K562 (cell line): ENCODE measurements around the gene B2M. TPM values are rescaled to one million over a fixed set of nuclear protein-coding genes. Genes with fewer than 3 reads are reported as not detected.

ENCODE experiments used
- ATAC-seq: fragments of 200-7000 bp; cut with Tn5 transposase; 3 replicates; pipeline ENCODE4 v1.9.1; 2020; ENCODE audit warnings: moderate library complexity
- BruUV-seq: library from RNA; stranded (reverse); fragments of 400-500 nt; replicated peaks from 2 replicates; lab custom pipeline; 2021; lab: Mats Ljungman, UMichigan
- CTCF ChIA-PET: fragments of 300-600 bp; formaldehyde crosslinking; extraction: SDS; loops from one replicate; lab custom pipeline; 2021; ENCODE audit warnings: low intra/inter-chr PET ratio; lab: Yijun Ruan, JAX
- POLR2A ChIA-PET: fragments of 300-600, 350-650 bp; sonication (Branson Sonifier 250); formaldehyde crosslinking; extraction: SDS; loops from one replicate; lab custom pipeline; 2021; ENCODE audit warnings: antibody characterized with exemption, inconsistent platforms; lab: Yijun Ruan, JAX
- DNase-seq, 4 experiments: peaks; one replicate each; pipeline versions ENCODE4 v3.0.0 to v3.0.0-alpha.2; 2011 to 2018; ENCODE audit warnings: low spot score in 3 of 4, mixed read lengths in 3 of 4; ENCODE audit errors: extremely low read depth in 1 of 4
- FAIRE-seq: peaks from 2 replicates; lab custom pipeline; 2011; peaks lifted over from hg19 to GRCh38; lab: Jason Lieb, UNC
- H2AFZ ChIP-seq: 2 replicates; pipeline ENCODE4 v1.6.0; 2011; ENCODE audit warnings: low read depth, low read length, control low read depth, inconsistent platforms
- H3K27ac ChIP-seq: fragments of 200-600 bp; 3 replicates; pipeline ENCODE4 v1.8.0; 2011; ENCODE audit warnings: low read depth, mild to moderate bottlenecking, control low read depth, inconsistent platforms, low read length, moderate library complexity, mixed read lengths; ENCODE audit errors: extremely low read depth
- H3K27me3 ChIP-seq, 2 experiments: fragments of 300-600 bp in 1 of 2; 2 replicates in 1 of 2; 3 replicates in 1 of 2; pipeline versions ENCODE4 v1.6.0 to v1.8.0; 2011; ENCODE audit warnings: inconsistent platforms in 2 of 2, low read length in 2 of 2, mild to moderate bottlenecking in 1 of 2, mixed read lengths in 1 of 2, moderate library complexity in 1 of 2; ENCODE audit not compliant: control insufficient read depth in 2 of 2, insufficient read depth in 2 of 2
- H3K36me3 ChIP-seq: fragments of 300-600 bp; 3 replicates; pipeline ENCODE4 v1.8.0; 2011; ENCODE audit warnings: mild to moderate bottlenecking, low read length, inconsistent platforms; ENCODE audit not compliant: control insufficient read depth, insufficient read depth
- H3K4me1 ChIP-seq, 2 experiments: fragments of 200-600 bp in 1 of 2; replicated peaks in 1 of 2; 2 replicates in 1 of 2; 3 replicates in 1 of 2; pipeline versions ENCODE4 v1.5.1 to v1.8.0; 2011; ENCODE audit warnings: inconsistent platforms in 2 of 2, low read length in 2 of 2, mild to moderate bottlenecking in 1 of 2, mixed read lengths in 1 of 2, moderate library complexity in 1 of 2; ENCODE audit not compliant: control insufficient read depth in 2 of 2, insufficient read depth in 2 of 2
- H3K4me2 ChIP-seq: 2 replicates; pipeline ENCODE4 v1.6.1; 2011; ENCODE audit warnings: low read length, control low read depth, inconsistent platforms, mixed read lengths; ENCODE audit not compliant: insufficient read depth
- H3K4me3 ChIP-seq: fragments of 200-600 bp; sonication (generic), shearing (Covaris generic); 2 replicates; pipeline ENCODE4 v1.5.1; 2016; ENCODE audit warnings: control low read depth, inconsistent platforms
- H3K79me2 ChIP-seq: fragments of 200-600 bp; 3 replicates; pipeline ENCODE4 v1.8.0; 2011; ENCODE audit warnings: low read length, inconsistent platforms; ENCODE audit not compliant: control insufficient read depth, insufficient read depth
- H3K9ac ChIP-seq, 2 experiments: 2 replicates each; pipeline versions ENCODE4 v1.6.0 to v1.6.1; 2011; ENCODE audit warnings: low read depth in 2 of 2, low read length in 2 of 2, control low read depth in 1 of 2, inconsistent platforms in 1 of 2, mild to moderate bottlenecking in 1 of 2, mixed read lengths in 1 of 2; ENCODE audit not compliant: insufficient read depth in 1 of 2
- H3K9me1 ChIP-seq: one replicate; pipeline ENCODE4 v1.6.0; 2011; ENCODE audit warnings: inconsistent platforms, mild to moderate bottlenecking, low read length, moderate library complexity; ENCODE audit not compliant: control insufficient read depth, insufficient read depth
- H3K9me3 ChIP-seq: replicated peaks from 2 replicates; pipeline ENCODE4 v1.5.1; 2011; ENCODE audit warnings: low read depth, low read length, inconsistent platforms; ENCODE audit not compliant: control insufficient read depth, insufficient read depth
- H4K20me1 ChIP-seq: replicated peaks from 2 replicates; pipeline ENCODE4 v1.6.1; 2011; ENCODE audit warnings: low read length, inconsistent platforms, mixed read lengths; ENCODE audit not compliant: control insufficient read depth, insufficient read depth
- CAMTA2 ChIP-seq: fragments of 250-450 bp; sonication (Bioruptor Pico); conservative IDR thresholded peaks from 2 replicates; pipeline ENCODE4 v1.5.1; 2022
- CBX8 ChIP-seq: fragments of 200-600 bp; sonication (generic); IDR thresholded peaks from 2 replicates; pipeline ENCODE4 v1.6.1; 2012; ENCODE audit warnings: borderline replicate concordance, mixed run types, low read depth, mild to moderate bottlenecking, moderate library complexity, mixed read lengths, low read length, control low read depth, inconsistent platforms; ENCODE audit not compliant: poor library complexity, severe bottlenecking; ENCODE audit errors: extremely low read depth
- EGR1 ChIP-seq: fragments of 450-650 bp; conservative IDR thresholded peaks from 2 replicates; pipeline ENCODE4 v1.6.1; 2017; ENCODE audit warnings: mild to moderate bottlenecking
- GTF2A2 ChIP-seq: IDR thresholded peaks from 2 replicates; pipeline ENCODE4 v1.6.1; 2016; ENCODE audit warnings: mild to moderate bottlenecking, missing genetic modification characterization, missing compliant biosample characterization
- KDM1A ChIP-seq, 2 experiments: fragments of 450-650 bp; IDR thresholded peaks; 2 replicates each; pipeline ENCODE4 v1.6.1; 2016; ENCODE audit warnings: mild to moderate bottlenecking in 2 of 2
- MAZ ChIP-seq, 2 experiments: fragments of 450-650 bp in 1 of 2; sonication (generic) in 1 of 2; formaldehyde crosslinking; IDR thresholded peaks in 1 of 2; conservative IDR thresholded peaks in 1 of 2; 2 replicates each; pipeline versions ENCODE4 v1.4.0 to v1.5.0; 2020; ENCODE audit warnings: mild to moderate bottlenecking in 1 of 2, missing genetic modification reagents in 1 of 2
- NFATC3 ChIP-seq: fragments of 450-650 bp; IDR thresholded peaks from 2 replicates; pipeline ENCODE4 v1.6.1; 2017; ENCODE audit warnings: mild to moderate bottlenecking
- NFE2 ChIP-seq: IDR thresholded peaks from 2 replicates; pipeline ENCODE4 v1.6.1; 2014; ENCODE audit warnings: antibody characterized with exemption, low read depth
- NFYB ChIP-seq: IDR thresholded peaks from 2 replicates; pipeline ENCODE4 v1.6.1; 2011; ENCODE audit warnings: mild to moderate bottlenecking, moderate library complexity; ENCODE audit not compliant: insufficient read length; ENCODE audit errors: extremely low read depth
- PML ChIP-seq: IDR thresholded peaks from 2 replicates; pipeline ENCODE4 v1.6.1; 2012; ENCODE audit warnings: low read length, inconsistent platforms
- RBM25 ChIP-seq: fragments of 200-400 bp; formaldehyde crosslinking; IDR thresholded peaks from 2 replicates; pipeline ENCODE4 v1.6.1; 2018; ENCODE audit warnings: low read length, low read depth, moderate library complexity; ENCODE audit not compliant: severe bottlenecking
- SETDB1 ChIP-seq: IDR thresholded peaks from one replicate; pipeline ENCODE4 v1.6.1; 2012; ENCODE audit warnings: low read length, control low read depth, inconsistent platforms
- SIN3A ChIP-seq, 2 experiments: fragments of 150-350 bp in 1 of 2; IDR thresholded peaks; 2 replicates each; pipeline ENCODE4 v1.6.1; 2011 to 2016; ENCODE audit warnings: borderline replicate concordance in 2 of 2, low read depth in 2 of 2, low read length in 2 of 2, mild to moderate bottlenecking in 2 of 2, moderate library complexity in 2 of 2; ENCODE audit not compliant: control insufficient read depth in 1 of 2
- SIRT6 ChIP-seq: IDR thresholded peaks from one replicate; pipeline ENCODE4 v1.6.1; 2012; ENCODE audit warnings: low read depth, mild to moderate bottlenecking, control low read depth, inconsistent platforms, low read length, moderate library complexity
- STAG1 ChIP-seq: sonication (generic); formaldehyde crosslinking; IDR thresholded peaks from 2 replicates; pipeline ENCODE4 v1.5.0; 2020; ENCODE audit warnings: missing genetic modification reagents, borderline replicate concordance
- TAL1 ChIP-seq: fragments of 450-650 bp; IDR thresholded peaks from 2 replicates; pipeline ENCODE4 v1.6.1; 2016; ENCODE audit warnings: mild to moderate bottlenecking
- TOE1 ChIP-seq, 2 experiments: fragments of 450-650 bp in 1 of 2; sonication (generic) in 1 of 2; formaldehyde crosslinking in 1 of 2; IDR thresholded peaks; 2 replicates each; pipeline versions ENCODE4 v1.7.1 to v1.8.0; 2016 to 2022; ENCODE audit warnings: borderline replicate concordance in 2 of 2, mild to moderate bottlenecking in 2 of 2, antibody characterized with exemption in 1 of 2, inconsistent platforms in 1 of 2, low read depth in 1 of 2, missing genetic modification reagents in 1 of 2, moderate library complexity in 1 of 2
- ZNF583 ChIP-seq: fragments of 250-450 bp; sonication (Bioruptor Pico); IDR thresholded peaks from 2 replicates; pipeline ENCODE4 v1.4.0; 2020
- ZNF696 ChIP-seq: fragments of 250-450 bp; sonication (Bioruptor Pico); conservative IDR thresholded peaks from 2 replicates; pipeline ENCODE4 v1.4.0; 2020; ENCODE audit warnings: mild to moderate bottlenecking, moderate library complexity
- WGBS: fragments of 100-300 bp; shearing (Covaris generic); methylation state at CpG from one replicate; pipeline ENCODE4 v1.1.6; 2016; ENCODE audit warnings: low coverage, mixed read lengths; ENCODE audit not compliant: insufficient coverage; ENCODE audit errors: missing lambda C conversion rate; 5-methylcytosine and 5-hydroxymethylcytosine counted together
- in situ Hi-C: fragments of 300-500 bp; cut with MboI; formaldehyde crosslinking; loops from 4 replicates; pipeline ENCODE4 v1.15.0; 2018; ENCODE audit warnings: inconsistent platforms, mixed read lengths
- intact Hi-C: fragments of 100-400 bp; cut with micrococcal nuclease; formaldehyde crosslinking; loops from 2 replicates; pipeline ENCODE4 v1.14.2; 2022
- polyA plus RNA-seq, 8 experiments: library from polyadenylated mRNA; depleted of rRNA in 4 of 8; stranded (reverse) in 5 of 8; unstranded in 3 of 8; fragments of >200 nt; fragmentation: Nextera tagmentation in 2 of 8; fragmentation: Illumina TruSeq in 1 of 8; extraction: Ambion mirVana in 2 of 8; extraction: Trizol in 1 of 8; gene quantifications; 2 replicates each; pipeline versions ENCODE4 v1.2.1 to v1.2.3, GENCODE V29; 2011 to 2014; ENCODE audit warnings: inconsistent platforms in 1 of 8, missing spikeins in 1 of 8
- total RNA-seq, 7 experiments: library from RNA; depleted of rRNA in 6 of 7; stranded (reverse); fragments of >200 nt in 6 of 7; fragmentation: Illumina TruSeq in 2 of 7; extraction: Trizol in 2 of 7; gene quantifications; 2 replicates each; pipeline versions ENCODE4 v1.2.1 to v1.2.3, GENCODE V29; 2011 to 2021; ENCODE audit warnings: low replicate concordance in 1 of 7
- TF ChIP-seq, protein P1 (sequence below): sonication (generic); formaldehyde crosslinking; IDR thresholded peaks from 2 replicates; pipeline ENCODE4 v1.8.1; 2022; ENCODE audit warnings: missing genetic modification reagents

The B2M gene
- total and polyA plus RNA-seq, 9 of the 15 experiments (the other 6 are each of a cell fraction or from before 2014, with no cell fraction given) = 460 to 3,138 (median 1,032) TPM

DNA sequence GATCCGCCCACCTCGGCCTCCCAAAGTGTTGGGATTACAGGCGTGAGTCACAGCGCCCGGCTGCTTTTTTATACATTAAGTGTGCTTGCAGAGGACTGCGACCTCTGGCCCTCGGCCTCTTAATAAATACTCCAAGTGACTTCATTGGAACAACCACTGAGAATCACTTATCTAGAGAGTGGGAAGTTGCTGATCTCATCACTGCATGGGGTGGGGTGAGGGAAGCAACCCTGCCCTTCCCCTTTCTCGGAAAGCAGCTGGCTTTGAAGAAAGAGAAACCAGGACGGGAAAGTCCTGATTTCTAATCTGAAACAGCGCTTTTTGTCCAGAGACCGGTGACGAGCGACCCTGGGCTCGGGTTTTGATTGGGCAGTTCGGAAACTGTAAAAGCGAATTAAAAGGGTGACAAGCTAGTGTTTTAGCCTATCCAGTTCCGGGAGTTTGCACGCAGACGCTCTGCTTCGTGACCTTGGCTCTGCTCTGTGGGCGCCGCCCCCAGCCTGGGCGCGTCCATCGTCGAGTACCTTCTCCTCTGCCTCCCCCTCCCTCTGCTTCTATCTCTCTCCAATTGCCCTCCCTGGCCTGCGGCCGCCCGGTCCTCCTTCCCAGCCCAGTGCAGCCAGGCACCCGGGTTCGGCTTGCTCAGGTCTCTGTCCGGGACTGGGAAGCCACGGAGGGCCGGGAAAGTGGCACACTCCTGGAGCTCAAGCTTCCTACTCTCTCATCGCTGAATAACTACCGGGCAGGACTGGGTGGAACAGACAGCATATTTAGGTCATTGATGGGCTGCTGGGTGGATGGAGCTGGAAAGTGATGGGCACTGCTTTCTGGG, 17.5 kb downstream of the B2M start:
- Histone ChIP-seq H2AFZ (peak overlapping the region; percentile 75), H3K4me2 (peak overlapping the region; percentile 82), H4K20me1 (no peaks in the 10 kb centered on the region), H3K79me2 (no peaks in the 10 kb centered on the region), H3K4me1 (peaks cover 20 to 29% of the 10 kb centered on the region in 2 experiments), H3K27ac (peak overlapping the region; percentile 77), H3K9me3 (no peaks in the 10 kb centered on the region), H3K27me3 (no peaks in the 10 kb centered on the region), H3K36me3 (no peaks in the 10 kb centered on the region), H3K9me1 (no peaks in the 10 kb centered on the region), H3K9ac (peak overlapping the region; percentile 70 to 88), H3K4me3 (peak overlapping the region; percentile 52)
- 1% methylated on average over 35 of the region's 36 CpGs for whole genome bisulfite sequencing
- peak; percentile 99 for FAIRE-seq
- ChIA-PET CTCF (interaction anchor here (0.6 kb wide), 1 partner anchor 17 kb away, joined by 3 read pairs; no protein-coding TSS in a partner anchor), POLR2A (interaction anchor here (0.6 to 10.1 kb wide), 14 partner anchors 8 to 362 kb away, joined by 3 to 136 read pairs (median 4); partner anchors contain the start of genes B2M, PATL2, SPG11 and TRIM69)
- in situ Hi-C loops = no loop called here
- no TSS peak for BruUV-seq
- DNase-seq = peak; percentile 83 to 95 (median 88)
- ATAC-seq = peak; percentile 94
- intact Hi-C loops = loop anchor here (2.0 kb wide), 1 partner anchor 18 kb away; the partner anchor contains the start of genes B2M and PATL2
- TF ChIP-seq CBX8 (no peak), SIN3A (IDR thresholded peaks at IDR 0.05; ENCODE audit: borderline replicate concordance in 2 of 2, control insufficient read depth in 1 of 2, low read depth in 2 of 2, low read length in 2 of 2) (peak in 1 of 2 experiments; percentile 25; a peak in 1 of 4 replicates), NFE2 (peak; percentile 88), ZNF696 (CRISPR knock-in tag) (no peak), STAG1 (CRISPR knock-in tag) (no peak), TAL1 (no peak), CAMTA2 (CRISPR knock-in tag) (no peak), RBM25 (no peak), SIRT6 (no peak), ZNF583 (CRISPR knock-in tag) (no peak), NFYB (peak; percentile 79), EGR1 (peak; percentile 78), MAZ (CRISPR knock-in tag; conservative IDR thresholded peaks at IDR 0.05 in 1 of 2, IDR thresholded peaks at IDR 0.05 in 1 of 2) (peak; percentile 78 to 91), GTF2A2 (tag) (no peak), SETDB1 (no peak), NFATC3 (no peak), KDM1A (IDR thresholded peaks at IDR 0.05) (peak; percentile 96 to 97), TOE1 (IDR thresholded peaks at IDR 0.05; ENCODE audit: borderline replicate concordance) (no peak), TOE1 (CRISPR knock-in tag; IDR thresholded peaks at IDR 0.05; ENCODE audit: borderline replicate concordance, low read depth) (no peak), PML (peak; percentile 65; the same call in 1 of the 2 replicates)
- TF ChIP-seq, protein P1, sequence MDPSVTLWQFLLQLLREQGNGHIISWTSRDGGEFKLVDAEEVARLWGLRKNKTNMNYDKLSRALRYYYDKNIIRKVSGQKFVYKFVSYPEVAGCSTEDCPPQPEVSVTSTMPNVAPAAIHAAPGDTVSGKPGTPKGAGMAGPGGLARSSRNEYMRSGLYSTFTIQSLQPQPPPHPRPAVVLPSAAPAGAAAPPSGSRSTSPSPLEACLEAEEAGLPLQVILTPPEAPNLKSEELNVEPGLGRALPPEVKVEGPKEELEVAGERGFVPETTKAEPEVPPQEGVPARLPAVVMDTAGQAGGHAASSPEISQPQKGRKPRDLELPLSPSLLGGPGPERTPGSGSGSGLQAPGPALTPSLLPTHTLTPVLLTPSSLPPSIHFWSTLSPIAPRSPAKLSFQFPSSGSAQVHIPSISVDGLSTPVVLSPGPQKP (CRISPR knock-in tag) = no peak
